GM12865 (cell line): ENCODE data around the gene RFC2.

ENCODE experiments used
- DNase-seq: peaks from one replicate; pipeline ENCODE4 v3.0.0; 2010; ENCODE audit warnings: low read depth
- H3K4me3 ChIP-seq: 2 replicates; pipeline ENCODE4 v1.5.1; 2011; ENCODE audit warnings: mild to moderate bottlenecking, low read depth, low read length, control low read depth
- TF ChIP-seq, protein P1 (sequence below): IDR thresholded peaks from 2 replicates; pipeline ENCODE4 v1.5.1; 2011; ENCODE audit warnings: low read length, control low read depth, low read depth, inconsistent platforms; ENCODE audit not compliant: insufficient read depth; ENCODE audit errors: missing control alignments

Gene RFC2

DNA sequence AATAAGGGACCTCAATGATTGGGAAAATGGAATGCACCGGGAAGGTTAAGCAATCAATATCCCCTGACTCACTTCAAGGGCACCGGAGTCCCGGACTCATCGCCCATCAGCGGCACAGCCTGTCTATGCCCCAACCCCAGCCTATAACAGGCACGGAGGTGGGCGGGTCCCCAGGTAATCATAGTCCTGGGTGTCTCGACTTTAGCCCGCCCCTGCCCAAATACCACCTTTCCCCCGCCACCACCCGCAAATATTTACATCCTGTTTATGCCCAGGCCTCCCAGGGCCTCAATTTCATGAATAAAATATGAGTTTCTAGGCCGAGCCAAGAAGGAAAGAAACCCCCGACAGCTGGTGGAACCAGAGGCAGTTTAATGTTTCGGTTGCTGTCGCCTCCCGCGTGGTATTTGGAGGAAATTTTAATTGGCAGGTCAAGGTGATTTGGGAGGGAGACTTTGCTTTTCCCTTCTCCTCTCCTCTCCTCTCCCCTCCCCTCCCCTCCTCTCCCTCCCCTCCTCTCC, 15.6 kb upstream of the RFC2 start:
- peak; percentile 92 for DNase-seq
- H3K4me3 ChIP-seq, result peak overlapping the region; percentile 44
- TF ChIP-seq, protein P1, sequence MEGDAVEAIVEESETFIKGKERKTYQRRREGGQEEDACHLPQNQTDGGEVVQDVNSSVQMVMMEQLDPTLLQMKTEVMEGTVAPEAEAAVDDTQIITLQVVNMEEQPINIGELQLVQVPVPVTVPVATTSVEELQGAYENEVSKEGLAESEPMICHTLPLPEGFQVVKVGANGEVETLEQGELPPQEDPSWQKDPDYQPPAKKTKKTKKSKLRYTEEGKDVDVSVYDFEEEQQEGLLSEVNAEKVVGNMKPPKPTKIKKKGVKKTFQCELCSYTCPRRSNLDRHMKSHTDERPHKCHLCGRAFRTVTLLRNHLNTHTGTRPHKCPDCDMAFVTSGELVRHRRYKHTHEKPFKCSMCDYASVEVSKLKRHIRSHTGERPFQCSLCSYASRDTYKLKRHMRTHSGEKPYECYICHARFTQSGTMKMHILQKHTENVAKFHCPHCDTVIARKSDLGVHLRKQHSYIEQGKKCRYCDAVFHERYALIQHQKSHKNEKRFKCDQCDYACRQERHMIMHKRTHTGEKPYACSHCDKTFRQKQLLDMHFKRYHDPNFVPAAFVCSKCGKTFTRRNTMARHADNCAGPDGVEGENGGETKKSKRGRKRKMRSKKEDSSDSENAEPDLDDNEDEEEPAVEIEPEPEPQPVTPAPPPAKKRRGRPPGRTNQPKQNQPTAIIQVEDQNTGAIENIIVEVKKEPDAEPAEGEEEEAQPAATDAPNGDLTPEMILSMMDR, result no peak

DNA sequence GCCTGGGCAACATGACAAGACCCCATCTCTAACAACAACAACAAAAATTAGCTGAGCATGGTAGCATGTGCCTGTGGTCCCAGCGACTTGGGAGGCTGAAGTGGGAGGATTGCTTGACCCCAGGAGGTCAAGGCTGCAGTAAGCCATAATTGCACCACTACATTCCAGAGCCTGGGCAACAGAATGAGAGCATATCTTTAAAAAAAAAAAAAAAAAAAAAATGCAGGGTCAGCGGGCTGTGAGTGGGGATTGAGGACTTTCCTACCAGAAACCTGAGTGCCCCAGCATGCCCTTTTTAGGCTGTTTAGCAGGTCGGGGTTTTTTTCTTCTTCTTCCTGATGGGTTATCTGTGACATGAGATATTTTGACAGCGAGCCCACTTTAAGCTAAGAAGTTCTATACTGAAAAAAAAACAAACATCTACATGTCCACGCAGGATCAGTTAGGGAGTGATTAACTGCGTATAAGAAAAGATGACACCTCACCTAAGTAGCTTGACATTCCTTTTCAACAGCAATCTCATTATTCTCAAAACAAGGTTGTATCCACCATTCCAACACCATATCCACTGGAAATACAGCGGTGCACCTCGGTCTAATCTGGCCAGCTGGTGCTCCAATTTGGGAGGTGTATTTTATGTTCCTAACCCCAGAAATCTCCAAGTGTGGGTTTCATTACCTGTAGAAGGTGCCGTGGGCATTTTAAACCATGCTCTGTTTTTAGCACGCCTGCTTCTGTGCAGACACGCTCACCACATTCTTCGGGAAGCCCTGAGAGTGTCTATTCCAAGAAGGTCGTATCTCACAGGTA, 13.8 kb upstream of the RFC2 start:
- H3K4me3 ChIP-seq, result no peak overlapping the region
- DNase-seq, result peak; percentile 63

DNA sequence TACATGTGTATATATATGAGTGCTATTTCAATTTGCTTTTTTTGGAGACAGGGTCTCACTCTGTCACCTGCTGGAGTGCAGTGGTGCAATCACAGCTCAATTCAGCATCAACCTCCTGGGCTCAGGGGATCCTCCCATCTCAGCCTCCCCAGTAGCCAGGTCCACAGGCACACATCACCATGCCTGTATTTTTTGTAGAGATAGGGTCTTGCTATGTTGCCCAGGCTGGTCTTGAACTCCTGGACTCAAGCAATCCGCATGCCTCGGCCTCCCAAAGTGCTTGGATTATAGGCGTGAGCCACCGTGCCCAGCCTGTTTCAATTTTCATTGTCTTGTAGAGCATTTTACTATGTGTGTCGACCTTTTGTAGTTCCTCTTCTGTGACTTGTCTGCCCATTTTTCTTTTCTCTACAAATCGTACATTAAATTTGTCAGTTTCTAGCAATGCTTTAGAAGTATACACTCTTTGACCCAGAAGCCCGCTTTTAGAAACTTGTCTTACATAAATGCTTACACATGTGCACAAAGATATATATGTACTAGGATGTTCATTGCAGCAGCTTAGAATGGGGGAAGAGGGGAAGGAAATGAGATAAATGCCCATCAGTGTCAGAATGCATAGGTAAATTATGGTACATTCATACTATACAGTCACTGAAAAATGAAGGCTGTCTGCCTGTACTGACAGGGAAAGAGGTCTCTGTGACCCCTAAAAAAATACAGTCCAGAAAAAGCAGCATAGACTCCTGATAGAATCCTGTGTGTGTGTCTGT, 12.2 kb upstream of the RFC2 start:
- peak; percentile 51 for DNase-seq
- no peak overlapping the region for H3K4me3 ChIP-seq
- TF ChIP-seq, protein P1, result no peak

More for the DNA sequence above, 13.8 kb upstream of the RFC2 start:
- TF ChIP-seq, protein P1, result no peak

DNA sequence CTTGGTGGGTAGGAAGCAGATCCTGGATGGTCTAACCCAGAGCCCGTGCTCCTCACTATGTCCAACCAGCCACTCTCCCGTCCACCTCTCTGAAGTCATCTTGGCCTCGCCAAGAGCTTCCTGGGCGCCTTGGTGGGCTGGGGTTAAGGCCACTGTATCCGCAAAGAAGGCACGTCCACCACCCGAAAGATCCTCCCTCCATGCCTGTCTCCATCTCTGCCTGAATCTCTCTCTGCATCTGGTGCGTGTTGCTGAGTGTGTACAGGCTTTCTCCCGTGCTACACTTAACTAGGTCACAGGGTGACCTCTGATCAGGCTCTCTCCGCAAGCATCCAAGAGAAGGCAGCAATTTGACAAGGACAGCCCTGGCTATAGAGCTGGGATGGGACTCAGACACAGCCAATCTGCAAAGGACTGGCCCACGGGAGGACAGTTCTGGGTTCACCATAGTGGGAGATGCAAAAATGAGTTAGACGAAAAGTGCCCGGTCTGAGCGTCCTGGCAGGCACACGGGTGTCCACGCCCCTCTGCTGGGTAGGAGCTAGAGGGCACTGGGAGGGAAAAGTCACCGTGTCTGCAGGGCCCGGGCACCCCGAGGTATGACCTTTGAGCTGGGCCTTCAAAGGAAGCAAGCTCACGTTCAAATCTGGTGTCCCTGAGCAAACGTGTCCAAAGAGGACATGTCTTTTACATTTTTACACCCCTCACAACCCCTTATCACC, 9.4 kb upstream of the RFC2 start:
- DNase-seq, result no peak

DNA sequence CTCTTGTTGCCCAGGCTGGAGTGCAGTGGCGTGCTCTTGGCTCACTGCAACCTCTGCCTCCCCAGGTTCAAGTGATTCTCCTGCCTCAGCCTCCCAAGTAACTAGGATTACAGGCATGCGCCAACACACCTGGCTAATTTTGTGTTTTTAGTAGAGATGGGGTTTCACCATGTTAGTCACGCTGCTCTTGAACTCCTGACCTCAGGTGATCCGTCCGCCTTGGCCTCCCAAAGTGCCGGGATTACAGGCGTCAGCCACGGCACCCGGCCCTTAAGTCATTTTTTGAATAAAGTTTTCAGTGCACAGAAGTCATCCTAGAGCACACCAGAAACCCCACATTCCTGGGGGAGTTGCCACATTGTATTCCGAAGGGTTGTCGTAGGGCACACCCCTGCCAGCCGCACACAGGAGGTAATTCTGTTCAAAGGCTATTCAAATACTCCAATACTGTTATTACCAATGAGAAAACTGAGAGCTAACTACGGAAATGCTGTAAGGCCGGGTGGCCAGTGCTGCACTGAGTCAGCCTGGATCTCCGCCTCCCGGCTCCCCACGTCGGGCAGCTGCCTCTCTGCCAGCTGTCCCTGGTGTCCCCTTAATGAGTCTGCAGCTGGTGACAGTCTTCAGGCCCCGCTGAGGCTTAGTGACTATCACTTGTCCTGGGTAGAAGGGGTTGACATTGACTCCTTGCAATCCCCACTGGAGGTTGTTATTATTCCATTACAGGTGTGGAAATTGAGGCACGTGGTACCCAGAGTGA, 8.6 kb upstream of the RFC2 start:
- no peak for DNase-seq
- H3K4me3 ChIP-seq, result no peak overlapping the region
- TF ChIP-seq, protein P1, result no peak

More for the DNA sequence above, 9.4 kb upstream of the RFC2 start:
- TF ChIP-seq, protein P1, result no peak
- H3K4me3 ChIP-seq, result no peak overlapping the region

DNA sequence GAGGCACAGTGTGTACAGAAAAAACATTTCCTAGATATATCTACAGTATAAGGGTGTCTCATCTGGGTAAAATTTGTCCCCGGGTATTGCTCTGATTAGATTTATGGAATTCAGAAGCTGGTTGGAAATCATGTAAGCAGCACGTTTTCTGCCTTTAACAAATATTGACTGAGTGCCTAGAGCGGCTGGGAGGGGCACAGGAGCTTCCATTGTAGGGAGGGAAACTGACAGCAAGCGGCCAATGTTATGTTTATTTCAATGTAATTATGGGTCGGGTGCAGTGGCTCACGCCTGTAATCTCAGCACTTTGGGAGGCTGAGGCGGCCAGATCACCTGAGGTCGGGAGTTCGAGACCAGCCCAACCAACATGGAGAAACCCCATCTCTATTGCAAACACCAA, 4.4 kb upstream of the RFC2 start:
- no peak overlapping the region for H3K4me3 ChIP-seq
- TF ChIP-seq, protein P1, result no peak
- no peak for DNase-seq
